Stimulated activated CD8-positive, alpha-beta memory T cell treated with anti-CD3 and anti-CD28 coated beads, Interleukin-12 subunit alpha, Interleukin-12 subunit beta, amount 100 ng/mL, for 4 hours (primary cell): ENCODE measurements around the gene LIME1.

ENCODE experiments used
- DNase-seq: peaks from one replicate; pipeline ENCODE4 v3.0.0-alpha.2; 2020; ENCODE audit warnings: low read depth

LIME1 gene, protein sequence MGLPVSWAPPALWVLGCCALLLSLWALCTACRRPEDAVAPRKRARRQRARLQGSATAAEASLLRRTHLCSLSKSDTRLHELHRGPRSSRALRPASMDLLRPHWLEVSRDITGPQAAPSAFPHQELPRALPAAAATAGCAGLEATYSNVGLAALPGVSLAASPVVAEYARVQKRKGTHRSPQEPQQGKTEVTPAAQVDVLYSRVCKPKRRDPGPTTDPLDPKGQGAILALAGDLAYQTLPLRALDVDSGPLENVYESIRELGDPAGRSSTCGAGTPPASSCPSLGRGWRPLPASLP

DNA sequence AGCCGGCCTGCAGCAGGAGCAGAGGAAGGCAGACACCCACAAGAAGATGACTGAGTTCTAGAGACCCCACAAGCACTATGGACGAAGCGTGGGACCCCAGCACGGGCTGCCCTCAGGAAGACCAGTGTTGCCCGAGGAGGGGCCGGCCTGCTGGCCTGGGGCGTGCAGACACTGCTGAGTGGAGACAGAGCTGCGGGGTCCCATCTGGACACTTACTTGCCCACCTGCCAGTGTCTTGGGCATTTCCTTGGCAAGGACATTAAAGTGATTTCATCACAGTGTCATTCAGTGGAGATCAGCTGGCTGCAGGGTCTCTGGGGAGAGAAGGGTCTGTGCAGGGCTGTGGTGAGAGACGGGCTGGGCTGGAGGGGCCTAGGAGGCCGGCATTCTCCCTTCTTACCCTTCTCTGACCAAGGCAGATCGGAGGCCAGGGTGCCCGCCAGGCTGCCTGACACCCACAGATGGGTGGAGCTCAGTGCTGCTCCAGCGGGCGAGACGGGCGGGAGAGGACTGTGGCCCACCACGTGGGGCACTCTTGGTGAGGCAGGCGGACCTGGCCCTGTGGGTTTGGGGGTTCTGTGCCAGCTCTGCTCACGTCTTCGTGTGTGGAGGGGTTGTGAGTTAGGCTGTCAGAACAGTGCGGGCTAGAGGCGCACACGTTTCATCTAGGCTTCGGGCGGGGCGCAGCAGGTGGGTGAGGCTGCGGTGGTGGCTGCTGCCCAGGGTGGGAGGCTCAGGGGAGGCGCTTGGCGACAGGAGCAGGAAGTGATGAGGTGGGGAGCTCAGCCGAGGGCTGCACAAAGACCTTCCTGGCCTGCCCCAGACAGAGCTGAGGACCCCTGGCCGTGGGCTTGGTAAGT is at the start of gene LIME1:
Gene LIME1, plus strand, starts transcription at position 806 of the 860 bp plus-strand sequence. CDS start 886 bp downstream, outside the sequence.
- DNase-seq: peak; percentile 56

DNA sequence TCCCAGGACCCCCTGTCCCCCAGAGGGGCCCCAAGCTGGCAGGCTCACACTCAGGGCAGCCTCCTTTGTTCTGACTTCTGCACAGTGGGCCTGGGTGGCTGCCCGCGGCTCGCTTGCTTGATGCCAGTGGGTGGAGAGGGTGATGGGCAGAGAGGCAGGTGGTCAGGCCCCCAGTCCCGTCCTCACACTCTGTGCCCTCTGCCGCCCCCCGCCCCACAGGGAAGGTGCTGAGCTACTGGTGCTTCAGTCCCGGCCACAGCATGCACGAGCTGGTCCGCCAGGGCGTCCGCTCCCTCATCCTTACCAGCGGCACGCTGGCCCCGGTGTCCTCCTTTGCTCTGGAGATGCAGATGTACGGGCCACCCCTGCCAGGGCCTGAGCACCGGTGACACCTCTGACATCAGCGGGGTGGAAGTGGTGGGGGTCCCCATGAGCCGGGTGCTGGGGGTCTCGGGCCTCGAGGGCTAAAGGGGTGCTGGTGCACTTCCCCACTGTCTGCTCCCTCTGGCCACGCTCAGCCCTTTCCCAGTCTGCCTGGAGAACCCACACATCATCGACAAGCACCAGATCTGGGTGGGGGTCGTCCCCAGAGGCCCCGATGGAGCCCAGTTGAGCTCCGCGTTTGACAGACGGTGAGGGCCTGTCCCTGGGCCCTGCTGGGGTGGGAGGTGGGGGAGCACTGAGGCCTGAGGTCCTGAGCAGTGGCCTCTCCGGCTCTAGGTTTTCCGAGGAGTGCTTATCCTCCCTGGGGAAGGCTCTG is 48.9 kb upstream of the LIME1 start:
- no peak for DNase-seq

DNA sequence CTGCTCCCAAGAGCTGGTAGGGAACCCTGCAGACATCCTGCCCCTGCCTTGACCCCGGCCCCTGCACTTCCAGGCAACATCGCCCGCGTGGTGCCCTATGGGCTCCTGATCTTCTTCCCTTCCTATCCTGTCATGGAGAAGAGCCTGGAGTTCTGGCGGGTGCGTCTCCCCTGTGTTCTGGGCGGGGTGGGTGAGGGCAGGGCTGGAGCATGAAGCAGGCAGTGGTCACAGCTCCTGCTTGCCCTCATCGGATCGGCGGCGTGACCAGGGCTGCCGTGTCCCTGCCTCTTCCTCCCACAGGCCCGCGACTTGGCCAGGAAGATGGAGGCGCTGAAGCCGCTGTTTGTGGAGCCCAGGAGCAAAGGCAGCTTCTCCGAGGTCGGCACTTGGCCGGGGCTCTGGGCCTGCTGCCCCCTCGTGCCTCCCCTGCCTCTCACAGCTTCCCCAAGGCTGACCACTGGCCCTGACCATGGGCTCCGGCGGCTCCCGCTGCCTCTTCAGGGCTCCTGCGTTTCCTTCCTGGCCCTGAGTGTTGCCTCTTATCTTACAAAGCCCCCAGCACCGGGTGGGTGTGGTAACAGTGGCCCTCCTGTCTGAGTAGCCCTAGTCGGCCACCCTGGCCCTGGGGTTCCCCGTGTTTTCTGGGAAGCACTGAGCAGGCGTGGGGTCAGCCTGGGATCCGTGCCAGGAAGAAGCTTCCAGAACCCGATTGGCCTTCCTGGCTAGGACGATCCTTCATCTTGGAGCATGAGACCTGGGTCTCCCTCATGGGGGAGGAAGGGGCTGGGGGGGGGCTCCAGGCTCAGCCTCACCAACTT is 48.0 kb upstream of the LIME1 start:
- DNase-seq: no peak

DNA sequence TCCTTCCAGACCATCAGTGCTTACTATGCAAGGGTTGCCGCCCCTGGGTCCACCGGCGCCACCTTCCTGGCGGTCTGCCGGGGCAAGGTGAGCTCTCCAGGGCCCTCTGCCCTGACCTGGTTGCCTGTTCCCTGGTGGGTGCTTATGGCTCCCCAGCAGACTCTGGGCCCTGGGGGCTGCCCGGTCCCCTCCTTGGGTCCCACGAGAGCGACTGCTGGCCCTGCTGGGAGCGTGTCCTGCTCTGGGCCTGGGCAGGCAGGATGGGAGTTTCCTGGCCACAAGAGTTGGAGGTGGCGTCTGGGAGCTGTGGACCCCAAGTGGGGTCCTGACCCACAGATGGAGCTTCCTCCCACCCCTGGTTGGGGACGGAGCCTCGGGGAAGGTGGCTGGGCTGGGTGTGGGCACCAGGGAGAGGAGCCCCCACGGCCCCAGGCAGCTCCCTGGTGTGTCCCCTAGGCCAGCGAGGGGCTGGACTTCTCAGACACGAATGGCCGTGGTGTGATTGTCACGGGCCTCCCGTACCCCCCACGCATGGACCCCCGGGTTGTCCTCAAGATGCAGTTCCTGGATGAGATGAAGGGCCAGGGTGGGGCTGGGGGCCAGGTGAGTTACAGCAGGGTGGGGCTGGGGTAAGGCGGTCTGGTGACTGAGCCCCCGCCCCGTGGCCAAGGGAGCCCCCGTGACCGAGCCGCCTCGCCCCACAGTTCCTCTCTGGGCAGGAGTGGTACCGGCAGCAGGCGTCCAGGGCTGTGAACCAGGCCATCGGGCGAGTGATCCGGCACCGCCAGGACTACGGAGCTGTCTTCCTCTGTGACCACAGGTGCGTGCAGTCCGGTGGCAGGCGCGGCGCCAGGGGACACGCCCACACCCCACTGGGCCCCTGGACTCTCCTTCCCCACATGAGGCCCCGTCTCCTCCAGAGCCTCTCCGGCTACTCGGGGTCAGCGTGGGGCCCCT is 47.1 kb upstream of the LIME1 start:
- no peak for DNase-seq

DNA sequence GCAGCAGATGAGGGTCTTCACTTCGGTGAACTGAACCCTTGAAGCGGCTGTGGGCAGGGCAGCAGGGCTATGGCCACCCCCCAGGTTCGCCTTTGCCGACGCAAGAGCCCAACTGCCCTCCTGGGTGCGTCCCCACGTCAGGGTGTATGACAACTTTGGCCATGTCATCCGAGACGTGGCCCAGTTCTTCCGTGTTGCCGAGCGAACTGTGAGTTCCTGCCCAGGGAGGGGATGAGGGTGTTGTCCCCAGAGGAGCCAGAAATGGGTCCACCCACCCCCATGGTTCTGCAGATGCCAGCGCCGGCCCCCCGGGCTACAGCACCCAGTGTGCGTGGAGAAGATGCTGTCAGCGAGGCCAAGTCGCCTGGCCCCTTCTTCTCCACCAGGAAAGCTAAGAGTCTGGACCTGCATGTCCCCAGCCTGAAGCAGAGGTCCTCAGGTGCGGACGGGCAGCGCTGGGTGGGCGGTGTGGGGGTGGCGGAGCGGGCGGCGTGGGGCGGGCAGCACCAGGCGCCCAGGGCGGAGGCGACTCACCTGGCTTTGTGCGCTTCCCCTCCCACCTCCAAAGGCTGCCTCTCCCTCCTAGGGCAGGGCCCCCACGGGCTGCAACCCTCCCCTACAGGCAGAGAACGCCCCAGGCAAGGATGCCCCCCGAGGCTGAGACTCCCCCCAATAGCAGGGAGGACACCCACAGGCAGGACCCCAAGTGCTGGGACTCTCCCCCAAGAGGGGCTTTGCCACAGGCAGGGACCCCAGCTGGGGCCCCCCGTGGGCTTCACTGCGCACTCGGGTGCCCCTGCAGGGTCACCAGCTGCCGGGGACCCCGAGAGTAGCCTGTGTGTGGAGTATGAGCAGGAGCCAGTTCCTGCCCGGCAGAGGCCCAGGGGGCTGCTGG is 46.2 kb upstream of the LIME1 start:
- no peak for DNase-seq

DNA sequence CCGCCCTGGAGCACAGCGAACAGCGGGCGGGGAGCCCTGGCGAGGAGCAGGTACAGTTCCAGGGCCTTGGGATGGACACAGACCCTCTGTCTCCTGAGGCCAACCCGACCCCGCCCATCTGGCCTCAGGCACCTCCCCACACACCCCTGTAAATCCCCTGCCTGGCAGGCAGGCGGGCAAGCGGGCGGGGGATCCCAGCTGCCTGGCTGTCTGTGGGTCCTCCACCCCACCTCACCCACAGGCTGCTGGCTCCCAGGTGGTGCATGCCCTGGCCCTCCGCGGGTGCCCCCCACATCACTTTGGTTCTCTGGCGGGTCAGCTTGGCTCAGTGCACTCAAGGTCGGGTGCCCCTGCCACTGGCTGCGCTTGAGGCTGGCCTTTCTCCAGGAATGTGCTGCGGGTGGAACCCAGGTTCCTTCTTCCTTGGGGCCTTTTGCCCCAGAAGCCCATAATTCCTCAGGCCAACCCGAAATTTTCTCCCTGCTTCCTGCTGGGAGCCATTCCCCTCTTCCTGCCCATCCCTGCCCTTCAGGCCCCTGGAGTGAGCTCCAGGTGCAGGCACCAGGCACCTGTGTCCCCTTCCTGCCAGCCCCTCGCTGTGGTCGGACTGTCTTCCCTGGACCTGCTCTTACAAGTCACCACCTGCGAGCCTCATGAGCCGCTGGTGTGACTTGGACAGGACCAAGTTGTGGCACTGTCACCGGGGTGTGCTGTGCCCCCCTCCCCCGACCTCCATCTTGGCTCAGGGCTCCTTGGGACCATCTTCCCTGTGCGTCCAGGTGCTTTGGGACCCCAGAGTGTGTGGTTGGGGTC is 45.4 kb upstream of the LIME1 start:
- no peak for DNase-seq

DNA sequence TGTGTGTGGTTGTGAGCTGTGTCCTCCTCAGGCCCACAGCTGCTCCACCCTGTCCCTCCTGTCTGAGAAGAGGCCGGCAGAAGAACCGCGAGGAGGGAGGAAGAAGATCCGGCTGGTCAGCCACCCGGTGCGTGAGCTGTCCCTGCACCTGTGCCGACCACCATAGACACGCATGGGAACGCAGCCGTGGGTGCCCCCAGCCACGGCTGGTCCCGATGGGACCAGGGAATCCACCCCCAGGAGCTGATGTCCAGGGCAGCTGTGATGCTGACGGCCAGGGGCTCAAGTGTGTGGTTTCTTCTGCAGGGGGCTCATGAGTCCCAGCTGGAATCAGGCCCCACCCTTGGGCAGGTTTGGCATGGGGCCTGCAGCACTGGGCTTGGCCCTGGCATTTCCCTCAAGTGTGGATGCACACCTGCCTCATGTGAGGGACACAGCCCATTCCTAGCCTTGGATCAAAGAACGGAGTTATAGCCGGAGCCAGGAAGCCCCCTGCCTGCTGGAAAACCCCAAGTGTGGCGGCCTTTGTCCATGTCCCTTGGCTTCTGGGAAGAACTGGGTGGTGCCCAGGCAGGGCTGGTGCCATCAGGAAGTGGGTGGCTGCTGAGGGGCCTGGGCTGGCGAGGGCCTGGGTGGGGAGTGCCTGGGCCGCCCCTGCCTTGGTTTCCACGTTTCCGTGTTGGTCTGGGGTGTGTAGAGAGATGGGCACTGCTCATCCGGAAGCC is 44.6 kb upstream of the LIME1 start:
- DNase-seq: no peak

DNA sequence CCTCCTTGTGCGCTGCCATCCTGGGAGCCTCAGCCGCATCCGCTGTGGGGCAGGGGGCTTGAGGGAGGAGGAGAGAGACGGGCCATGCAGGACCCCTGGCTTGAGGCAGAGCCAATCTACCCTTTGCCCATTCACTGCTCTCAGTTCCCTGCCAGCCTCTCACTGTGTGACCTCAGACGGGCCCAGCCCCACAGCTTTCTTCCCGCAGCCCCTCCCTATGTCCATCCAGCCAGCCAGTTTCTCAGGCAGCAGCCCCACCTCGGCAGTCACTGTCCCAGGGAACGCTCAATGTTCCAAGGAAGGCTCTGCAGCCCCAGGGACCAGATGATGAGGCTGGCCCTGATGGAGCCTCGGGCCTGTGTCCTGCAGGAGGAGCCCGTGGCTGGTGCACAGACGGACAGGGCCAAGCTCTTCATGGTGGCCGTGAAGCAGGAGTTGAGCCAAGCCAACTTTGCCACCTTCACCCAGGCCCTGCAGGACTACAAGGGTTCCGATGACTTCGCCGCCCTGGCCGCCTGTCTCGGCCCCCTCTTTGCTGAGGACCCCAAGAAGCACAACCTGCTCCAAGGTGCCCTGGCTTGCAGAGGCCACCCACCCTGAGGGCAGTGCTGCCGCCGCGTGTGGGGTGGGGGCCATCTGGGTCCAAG is 43.9 kb upstream of the LIME1 start:
- no peak for DNase-seq

DNA sequence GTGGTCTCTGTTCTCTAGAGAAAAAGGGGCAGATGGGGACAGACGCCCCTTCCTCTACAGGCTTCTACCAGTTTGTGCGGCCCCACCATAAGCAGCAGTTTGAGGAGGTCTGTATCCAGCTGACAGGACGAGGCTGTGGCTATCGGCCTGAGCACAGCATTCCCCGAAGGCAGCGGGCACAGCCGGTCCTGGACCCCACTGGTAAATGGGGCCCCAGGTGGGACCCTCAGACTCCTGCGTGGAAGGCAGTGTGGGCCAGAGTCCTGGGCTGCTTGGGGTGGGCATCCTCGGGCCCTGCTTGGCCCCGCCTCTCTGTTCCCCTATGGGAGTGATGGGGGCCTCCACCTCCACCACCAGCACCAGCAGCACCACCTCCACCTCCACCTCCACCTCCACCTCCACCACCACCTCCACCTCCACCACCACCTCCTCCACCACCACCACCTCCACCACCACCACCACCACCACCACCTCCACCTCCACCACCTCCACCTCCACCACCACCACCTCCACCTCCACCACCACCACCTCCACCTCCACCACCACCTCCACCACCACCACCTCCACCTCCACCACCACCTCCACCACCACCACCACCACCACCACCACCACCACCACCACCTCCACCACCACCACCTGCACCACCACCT is 43.3 kb upstream of the LIME1 start:
- no peak for DNase-seq

DNA sequence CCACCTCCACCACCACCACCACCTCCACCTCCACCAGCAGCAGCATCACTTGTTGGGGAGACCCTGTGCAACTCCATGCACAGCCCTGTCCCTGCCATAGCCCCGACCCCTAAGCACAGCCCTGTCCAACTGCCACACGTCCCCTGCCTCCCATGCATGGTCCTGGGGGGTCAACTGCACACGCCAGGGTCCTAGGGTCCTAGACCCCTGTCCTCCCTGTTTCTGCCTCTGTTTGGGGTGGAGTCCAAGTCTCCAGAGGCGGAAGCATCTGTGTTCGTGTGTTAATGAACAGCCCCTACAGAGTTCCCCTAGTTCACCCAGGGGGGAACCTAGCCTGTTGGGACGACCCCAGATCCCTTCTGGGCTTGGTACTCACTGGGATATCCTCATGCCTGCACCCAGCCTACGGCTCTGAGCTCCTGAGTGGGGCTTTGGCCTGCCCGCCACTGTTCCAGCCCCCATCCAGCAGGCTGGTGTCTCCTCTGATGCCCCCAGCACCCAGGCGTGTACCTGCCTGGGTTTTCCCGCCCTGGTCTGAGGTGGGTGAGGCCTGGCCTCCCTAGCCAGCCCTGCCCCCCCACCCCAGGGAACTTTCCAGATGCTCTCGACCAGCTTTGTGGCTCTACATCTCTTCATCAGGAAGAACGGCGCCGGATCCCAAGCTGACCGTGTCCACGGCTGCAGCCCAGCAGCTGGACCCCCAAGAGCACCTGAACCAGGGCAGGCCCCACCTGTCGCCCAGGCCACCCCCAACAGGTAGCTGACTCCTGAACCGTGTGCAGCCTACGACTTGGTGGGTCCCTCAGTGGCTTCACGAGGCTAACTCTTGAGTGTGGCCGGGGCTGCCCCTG is 42.5 kb upstream of the LIME1 start:
- no peak for DNase-seq

DNA sequence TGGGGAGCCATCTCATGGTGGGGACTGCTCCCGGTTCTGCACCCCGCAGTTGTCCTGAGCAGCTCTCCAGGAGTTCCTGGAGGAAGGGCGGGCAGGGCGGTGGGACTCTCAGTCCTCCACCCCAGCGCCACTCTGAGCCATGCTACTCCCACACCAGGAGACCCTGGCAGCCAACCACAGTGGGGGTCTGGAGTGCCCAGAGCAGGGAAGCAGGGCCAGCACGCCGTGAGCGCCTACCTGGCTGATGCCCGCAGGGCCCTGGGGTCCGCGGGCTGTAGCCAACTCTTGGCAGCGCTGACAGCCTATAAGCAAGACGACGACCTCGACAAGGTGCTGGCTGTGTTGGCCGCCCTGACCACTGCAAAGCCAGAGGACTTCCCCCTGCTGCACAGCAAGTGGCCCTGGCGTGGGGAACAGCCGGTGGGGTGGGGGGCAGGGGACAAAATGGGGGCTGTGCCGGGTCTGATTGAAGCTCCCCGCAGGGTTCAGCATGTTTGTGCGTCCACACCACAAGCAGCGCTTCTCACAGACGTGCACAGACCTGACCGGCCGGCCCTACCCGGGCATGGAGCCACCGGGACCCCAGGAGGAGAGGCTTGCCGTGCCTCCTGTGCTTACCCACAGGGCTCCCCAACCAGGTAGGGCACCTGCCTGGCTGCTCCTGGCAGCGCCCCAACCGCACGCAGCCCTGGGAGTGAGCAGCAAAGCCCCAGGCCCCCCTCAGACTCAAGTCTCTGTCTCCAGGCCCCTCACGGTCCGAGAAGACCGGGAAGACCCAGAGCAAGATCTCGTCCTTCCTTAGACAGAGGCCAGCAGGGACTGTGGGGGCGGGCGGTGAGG is 41.7 kb upstream of the LIME1 start:
- no peak for DNase-seq

DNA sequence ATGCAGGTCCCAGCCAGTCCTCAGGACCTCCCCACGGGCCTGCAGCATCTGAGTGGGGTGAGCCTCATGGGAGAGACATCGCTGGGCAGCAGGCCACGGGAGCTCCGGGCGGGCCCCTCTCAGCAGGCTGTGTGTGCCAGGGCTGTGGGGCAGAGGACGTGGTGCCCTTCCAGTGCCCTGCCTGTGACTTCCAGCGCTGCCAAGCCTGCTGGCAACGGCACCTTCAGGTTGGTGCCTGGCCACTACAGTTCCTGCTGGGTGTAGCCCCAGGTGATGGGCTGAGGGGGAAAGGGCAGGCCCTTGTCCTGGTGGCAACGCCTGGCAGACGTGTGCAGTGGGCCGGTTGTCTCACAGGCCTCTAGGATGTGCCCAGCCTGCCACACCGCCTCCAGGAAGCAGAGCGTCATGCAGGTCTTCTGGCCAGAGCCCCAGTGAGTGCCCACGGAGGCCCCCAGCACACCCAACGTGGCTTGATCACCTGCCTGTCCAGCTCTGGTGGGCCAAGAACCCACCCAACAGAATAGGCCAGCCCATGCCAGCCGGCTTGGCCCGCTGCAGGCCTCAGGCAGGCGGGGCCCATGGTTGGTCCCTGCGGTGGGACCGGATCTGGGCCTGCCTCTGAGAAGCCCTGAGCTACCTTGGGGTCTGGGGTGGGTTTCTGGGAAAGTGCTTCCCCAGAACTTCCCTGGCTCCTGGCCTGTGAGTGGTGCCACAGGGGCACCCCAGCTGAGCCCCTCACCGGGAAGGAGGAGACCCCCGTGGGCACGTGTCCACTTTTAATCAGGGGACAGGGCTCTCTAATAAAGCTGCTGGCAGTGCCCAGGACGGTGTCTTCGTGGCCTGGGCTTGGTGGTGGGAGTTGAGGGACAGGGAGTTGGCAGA is 40.8 kb upstream of the LIME1 start:
- no peak for DNase-seq

DNA sequence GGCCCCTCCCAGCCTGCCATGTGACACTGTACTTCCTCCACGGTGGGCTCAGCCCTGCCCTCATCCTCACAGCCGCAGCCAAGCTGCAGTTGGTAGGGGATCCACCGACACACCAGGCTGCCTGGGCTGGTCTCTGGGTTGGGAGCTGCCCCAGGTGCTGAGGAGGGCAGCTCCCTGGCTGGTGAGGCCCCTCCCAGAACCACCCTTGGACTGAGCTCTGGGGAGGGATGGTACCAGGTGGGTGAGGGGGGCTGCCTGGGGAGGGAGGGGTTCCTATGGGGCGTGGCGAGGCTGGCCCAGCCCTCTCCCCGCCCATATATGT is 40.2 kb upstream of the LIME1 start:
- DNase-seq: no peak
